Hepatocyte (in vitro differentiated cells): ENCODE results near the gene P2RX4. TPM values are rescaled to one million over a fixed set of nuclear protein-coding genes. Genes with fewer than 3 reads are reported as not detected.

Experiments
- DNase-seq: peaks from one replicate; pipeline ENCODE4 v3.0.0-alpha.2; 2016; ENCODE audit warnings: low spot score
- H2AFZ ChIP-seq: fragments of 200-600 bp; sonication (generic); 2 replicates; pipeline ENCODE4 v1.6.0; 2016; ENCODE audit warnings: antibody characterized with exemption, mild to moderate bottlenecking
- H3K27ac ChIP-seq: fragments of 200-600 bp; sonication (generic); 2 replicates; pipeline ENCODE4 v1.5.1; 2016; ENCODE audit warnings: mild to moderate bottlenecking
- H3K27me3 ChIP-seq: fragments of 200-600 bp; sonication (generic); 2 replicates; pipeline ENCODE4 v1.6.1; 2016
- H3K36me3 ChIP-seq: fragments of 200-600 bp; sonication (generic); replicated peaks from 2 replicates; pipeline ENCODE4 v1.5.1; 2016; ENCODE audit warnings: low read depth; ENCODE audit not compliant: insufficient read depth
- H3K4me1 ChIP-seq: fragments of 200-600 bp; sonication (generic); 2 replicates; pipeline ENCODE4 v1.5.1; 2016; ENCODE audit warnings: mild to moderate bottlenecking, moderate library complexity; ENCODE audit not compliant: insufficient read depth
- H3K4me2 ChIP-seq: fragments of 200-600 bp; sonication (generic); 2 replicates; pipeline ENCODE4 v1.6.0; 2016
- H3K4me3 ChIP-seq: fragments of 200-600 bp; sonication (generic); 2 replicates; pipeline ENCODE4 v1.5.1; 2016; ENCODE audit warnings: mild to moderate bottlenecking
- H3K79me2 ChIP-seq: fragments of 200-600 bp; sonication (generic); 2 replicates; pipeline ENCODE4 v1.6.0; 2017; ENCODE audit warnings: mild to moderate bottlenecking
- H3K9me2 ChIP-seq: fragments of 200-600 bp; sonication (generic); replicated peaks from 2 replicates; pipeline ENCODE4 v1.6.0; 2017; ENCODE audit warnings: mild to moderate bottlenecking; ENCODE audit not compliant: insufficient read depth
- H3K9me3 ChIP-seq: fragments of 200-600 bp; sonication (generic); 2 replicates; pipeline ENCODE4 v1.5.1; 2016; ENCODE audit warnings: low read depth, mild to moderate bottlenecking
- H4K20me1 ChIP-seq: fragments of 200-600 bp; sonication (generic); 2 replicates; pipeline ENCODE4 v1.6.0; 2016; ENCODE audit warnings: mild to moderate bottlenecking; ENCODE audit not compliant: insufficient read depth, poor library complexity, severe bottlenecking
- EZH2 ChIP-seq: fragments of 200-600 bp; sonication (generic); IDR thresholded peaks from 2 replicates; pipeline ENCODE4 v1.6.1; 2016; ENCODE audit warnings: antibody characterized with exemption, mild to moderate bottlenecking, borderline replicate concordance
- EZH2phosphoT487 ChIP-seq: fragments of 200-600 bp; sonication (generic); IDR thresholded peaks from one replicate; pipeline ENCODE4 v1.6.1; 2018; ENCODE audit warnings: antibody characterized with exemption, mild to moderate bottlenecking, low read depth, moderate library complexity; ENCODE audit not compliant: unreplicated experiment, severe bottlenecking
- WGBS: methylation state at CpG from one replicate; pipeline ENCODE4 v1.1.6; 2016; ENCODE audit warnings: low lambda C conversion rate; ENCODE audit errors: missing lambda C conversion rate; 5-methylcytosine and 5-hydroxymethylcytosine counted together
- polyA plus RNA-seq: library from polyadenylated mRNA; unstranded; fragments of >200 nt; fragmentation: Nextera tagmentation; extraction: Ambion mirVana; gene quantifications from 2 replicates; pipeline ENCODE4 v1.2.1, GENCODE V29; 2016
- total RNA-seq: library from RNA; depleted of rRNA; stranded (reverse); fragments of >200 nt; gene quantifications from 2 replicates; pipeline ENCODE4 v1.2.3, GENCODE V29; 2014
- TF ChIP-seq, protein P1 (sequence below): fragments of 200-600 bp; sonication (generic); IDR thresholded peaks from 2 replicates; pipeline ENCODE4 v1.5.1; 2016; ENCODE audit warnings: antibody characterized with exemption, mild to moderate bottlenecking; ENCODE audit not compliant: poor library complexity

The P2RX4 gene
- total and polyA plus RNA-seq, 2 experiments from 2014 or later, result 81.8 to 94.6 TPM

DNA sequence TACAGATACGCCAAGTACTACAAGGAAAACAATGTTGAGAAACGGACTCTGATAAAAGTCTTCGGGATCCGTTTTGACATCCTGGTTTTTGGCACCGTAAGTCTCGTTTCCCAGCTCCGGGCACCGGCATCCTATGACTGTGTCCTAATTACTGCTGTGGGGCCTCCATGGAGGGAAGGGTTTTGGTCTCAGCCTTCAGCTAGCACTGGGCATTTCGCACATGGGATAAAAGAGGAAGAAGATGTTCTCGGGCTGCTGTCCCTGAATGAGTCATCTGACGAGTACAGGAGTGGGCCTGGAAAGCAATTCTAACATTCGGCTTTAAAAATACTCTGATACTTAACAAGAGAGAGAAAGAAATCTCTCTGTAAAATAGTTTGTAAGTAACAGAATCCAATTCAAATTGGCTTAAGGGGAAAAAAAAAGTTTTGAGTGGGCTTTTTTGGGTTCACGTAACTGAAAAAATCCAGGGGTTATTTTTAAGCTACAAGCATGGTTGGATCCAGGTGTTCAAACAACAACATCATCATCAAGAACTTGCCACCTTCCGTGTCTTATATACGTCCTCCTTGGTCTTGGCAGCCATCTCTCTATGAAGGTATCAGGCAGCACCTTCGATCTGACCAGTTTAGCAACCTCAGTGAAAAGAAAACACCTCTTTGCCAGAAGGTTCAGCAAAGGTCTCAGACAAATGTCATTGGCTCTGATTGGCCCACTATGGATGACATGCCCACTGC is 34.4 kb upstream of the P2RX4 start:
- Histone ChIP-seq H3K27ac (peak overlapping the region; percentile 55), H3K27me3 (no peaks in the 10 kb centered on the region), H4K20me1 (no peaks in the 10 kb centered on the region), H3K36me3 (no peaks in the 10 kb centered on the region), H3K9me3 (no peaks in the 10 kb centered on the region), H3K4me1 (peaks cover 4% of the 10 kb centered on the region), H3K9me2 (no peaks in the 10 kb centered on the region), H3K79me2 (no peaks in the 10 kb centered on the region), H2AFZ (no peak overlapping the region), H3K4me2 (no peak overlapping the region), H3K4me3 (no peak overlapping the region)
- DNase-seq, result peak; percentile 25
- 81% methylated on average over 16 of the region's 16 CpGs for WGBS
- TF ChIP-seq EZH2phosphoT487 (no peak), EZH2 (no peak)
- TF ChIP-seq, protein P1, sequence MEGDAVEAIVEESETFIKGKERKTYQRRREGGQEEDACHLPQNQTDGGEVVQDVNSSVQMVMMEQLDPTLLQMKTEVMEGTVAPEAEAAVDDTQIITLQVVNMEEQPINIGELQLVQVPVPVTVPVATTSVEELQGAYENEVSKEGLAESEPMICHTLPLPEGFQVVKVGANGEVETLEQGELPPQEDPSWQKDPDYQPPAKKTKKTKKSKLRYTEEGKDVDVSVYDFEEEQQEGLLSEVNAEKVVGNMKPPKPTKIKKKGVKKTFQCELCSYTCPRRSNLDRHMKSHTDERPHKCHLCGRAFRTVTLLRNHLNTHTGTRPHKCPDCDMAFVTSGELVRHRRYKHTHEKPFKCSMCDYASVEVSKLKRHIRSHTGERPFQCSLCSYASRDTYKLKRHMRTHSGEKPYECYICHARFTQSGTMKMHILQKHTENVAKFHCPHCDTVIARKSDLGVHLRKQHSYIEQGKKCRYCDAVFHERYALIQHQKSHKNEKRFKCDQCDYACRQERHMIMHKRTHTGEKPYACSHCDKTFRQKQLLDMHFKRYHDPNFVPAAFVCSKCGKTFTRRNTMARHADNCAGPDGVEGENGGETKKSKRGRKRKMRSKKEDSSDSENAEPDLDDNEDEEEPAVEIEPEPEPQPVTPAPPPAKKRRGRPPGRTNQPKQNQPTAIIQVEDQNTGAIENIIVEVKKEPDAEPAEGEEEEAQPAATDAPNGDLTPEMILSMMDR, result no peak

DNA sequence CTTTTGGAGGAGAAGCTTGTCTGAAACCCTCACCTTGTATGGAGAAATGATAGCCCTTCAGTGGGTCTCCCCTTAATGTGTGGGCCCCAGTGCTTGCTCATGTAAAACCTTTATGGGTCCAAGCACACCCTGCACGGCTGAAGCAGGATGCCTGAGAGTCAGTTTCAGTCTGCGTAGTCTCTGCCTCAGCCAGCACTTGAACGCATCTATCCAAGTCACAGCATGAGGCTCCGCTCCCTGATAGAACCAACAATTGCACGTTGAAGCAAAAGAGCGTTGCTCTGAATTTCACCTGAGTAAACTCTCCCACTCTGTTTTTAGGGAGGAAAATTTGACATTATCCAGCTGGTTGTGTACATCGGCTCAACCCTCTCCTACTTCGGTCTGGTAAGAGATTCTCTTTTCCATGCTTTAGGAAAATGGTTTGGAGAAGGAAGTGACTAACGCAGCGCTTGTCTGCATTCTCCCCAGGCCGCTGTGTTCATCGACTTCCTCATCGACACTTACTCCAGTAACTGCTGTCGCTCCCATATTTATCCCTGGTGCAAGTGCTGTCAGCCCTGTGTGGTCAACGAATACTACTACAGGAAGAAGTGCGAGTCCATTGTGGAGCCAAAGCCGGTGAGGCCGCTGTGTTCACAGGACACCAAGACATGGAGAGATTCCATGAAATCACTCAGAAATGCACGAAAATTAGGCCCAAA is 33.0 kb upstream of the P2RX4 start:
- H3K27ac ChIP-seq, result no peak overlapping the region
- H3K27me3 ChIP-seq, result no peaks in the 10 kb centered on the region
- no peak overlapping the region for H3K4me2 ChIP-seq
- H3K9me3 ChIP-seq, result no peaks in the 10 kb centered on the region
- DNase-seq, result no peak
- TF ChIP-seq EZH2phosphoT487 (no peak), EZH2 (no peak)
- TF ChIP-seq, protein P1, result no peak
- no peak overlapping the region for H3K4me3 ChIP-seq
- H2AFZ ChIP-seq, result no peak overlapping the region
- no peaks in the 10 kb centered on the region for H3K36me3 ChIP-seq
- H4K20me1 ChIP-seq, result no peaks in the 10 kb centered on the region
- WGBS, result 89% methylated on average over 19 of the region's 19 CpGs
- no peaks in the 10 kb centered on the region for H3K79me2 ChIP-seq
- peaks cover 4% of the 10 kb centered on the region for H3K4me1 ChIP-seq
- no peaks in the 10 kb centered on the region for H3K9me2 ChIP-seq

DNA sequence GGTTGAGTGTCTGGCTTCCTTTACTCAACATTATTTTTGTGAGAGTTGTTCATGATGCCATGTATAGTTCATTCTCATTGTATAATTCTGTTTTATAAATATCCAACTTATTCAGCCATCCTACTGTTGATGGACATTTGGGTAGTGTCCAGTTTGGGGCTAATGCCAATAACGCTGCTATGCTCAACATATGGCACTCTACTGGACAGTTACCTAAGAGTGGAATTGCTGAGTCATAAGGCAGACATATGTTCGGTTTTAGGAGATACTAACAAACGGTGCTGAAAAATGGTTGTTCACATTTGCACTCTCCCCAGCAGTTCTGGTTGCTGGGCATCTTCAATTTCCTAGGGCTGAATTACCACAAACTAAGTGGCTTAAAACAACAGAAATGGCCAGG is 28.7 kb upstream of the P2RX4 start:
- 80% methylated on average over 3 of the region's 3 CpGs for WGBS

More for the DNA sequence above, 28.7 kb upstream of the P2RX4 start:
- H3K9me3 ChIP-seq, result no peaks in the 10 kb centered on the region
- H3K9me2 ChIP-seq, result no peaks in the 10 kb centered on the region
- H3K36me3 ChIP-seq, result no peaks in the 10 kb centered on the region
- TF ChIP-seq, protein P1, result no peak
- TF ChIP-seq EZH2, result no peak
- TF ChIP-seq EZH2phosphoT487, result no peak
- no peak overlapping the region for H3K27ac ChIP-seq
- H3K4me1 ChIP-seq, result no peaks in the 10 kb centered on the region
- H3K4me2 ChIP-seq, result no peak overlapping the region
- no peaks in the 10 kb centered on the region for H3K79me2 ChIP-seq
- H2AFZ ChIP-seq, result no peak overlapping the region
- no peaks in the 10 kb centered on the region for H4K20me1 ChIP-seq
- no peak for DNase-seq
- H3K4me3 ChIP-seq, result no peak overlapping the region
- H3K27me3 ChIP-seq, result no peaks in the 10 kb centered on the region
